Endothelial cell of umbilical vein (primary cell): Measurements from ENCODE around the gene ALG8.

ENCODE experiments used
- CTCF ChIP-seq, 2 donors: IDR thresholded peaks; 1 replicate in 1 of 2; 2 replicates in 1 of 2; pipeline ENCODE4 v1.5.1; 2011; ENCODE audit warnings: low read length in 2 of 2, mild to moderate bottlenecking in 2 of 2, moderate library complexity in 2 of 2, control low read depth in 1 of 2, inconsistent platforms in 1 of 2, low read depth in 1 of 2; ENCODE audit not compliant: insufficient read depth in 1 of 2; ENCODE audit errors: extremely low read depth in 1 of 2
- EZH2 ChIP-seq: IDR thresholded peaks from 2 replicates; pipeline ENCODE4 v1.6.1; 2012; ENCODE audit warnings: borderline replicate concordance, low read depth, mild to moderate bottlenecking, moderate library complexity, low read length, inconsistent platforms; ENCODE audit not compliant: severe bottlenecking
- GATA2 ChIP-seq: IDR thresholded peaks from 2 replicates; pipeline ENCODE4 v1.7.0; 2011; ENCODE audit warnings: low read depth, mild to moderate bottlenecking, moderate library complexity, mixed read lengths, low read length; ENCODE audit not compliant: insufficient read length, insufficient read depth
- MAX ChIP-seq: IDR thresholded peaks from 2 replicates; pipeline ENCODE4 v1.6.1; 2011; ENCODE audit not compliant: insufficient read depth, insufficient read length
- MYC ChIP-seq: IDR thresholded peaks from one replicate; pipeline ENCODE4 v1.6.1; 2011; ENCODE audit warnings: mild to moderate bottlenecking, low read depth, low read length
- POLR2A ChIP-seq: IDR thresholded peaks from 2 replicates; pipeline ENCODE4 v1.6.1; 2012; ENCODE audit warnings: low read depth, mild to moderate bottlenecking, control low read depth, low read length
- POLR2AphosphoS5 ChIP-seq: IDR thresholded peaks from 2 replicates; pipeline ENCODE4 v1.6.1; 2012; ENCODE audit warnings: low read depth, mild to moderate bottlenecking, control low read depth, low read length, moderate library complexity; ENCODE audit not compliant: insufficient read depth

- TF ChIP-seq POLR2AphosphoS5 (no peak), CTCF (IDR thresholded peaks at IDR 0.05; ENCODE audit: extremely low read depth in 1 of 2, insufficient read depth in 1 of 2, low read depth in 1 of 2, low read length in 2 of 2) (no peak), POLR2A (no peak), EZH2 (no peak), MYC (no peak), MAX (no peak), GATA2 (no peak)
Observed at GRCh38 chr11:78054971-78055370, 84.5 kb downstream of the ALG8 start.
